ENCODE measurements around the gene CNTNAP2.

DNA sequence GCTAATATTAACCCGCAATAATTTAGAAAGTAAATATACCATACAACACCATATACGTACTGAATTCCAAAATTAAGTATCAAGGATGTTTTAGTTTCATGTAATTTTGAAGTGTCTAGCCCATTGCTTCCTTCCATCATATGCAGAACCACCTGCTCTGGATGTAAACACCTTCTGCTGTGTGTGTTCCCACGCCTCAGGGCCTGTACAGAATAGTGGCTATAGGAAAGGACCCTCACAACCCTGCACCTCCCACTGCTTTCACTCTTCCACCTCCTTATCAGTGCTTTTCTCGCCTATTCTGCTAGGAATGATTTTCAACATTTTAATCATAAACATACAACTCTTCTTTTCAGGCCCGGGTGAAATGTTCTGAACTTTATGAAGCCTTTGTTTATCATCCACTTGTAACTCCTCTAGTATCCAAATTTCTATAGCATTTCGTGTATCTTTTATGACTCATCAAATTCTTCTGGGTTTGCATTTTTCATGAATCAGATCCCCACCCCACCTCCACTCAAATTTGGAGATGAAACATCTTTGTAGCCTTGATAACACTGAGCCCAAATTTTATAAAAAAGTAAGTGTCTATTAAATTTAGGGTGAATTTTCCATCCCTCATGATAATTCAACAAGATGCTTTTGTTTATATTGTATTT is 1367.2 kb downstream of the CNTNAP2 start:
- TF ChIP-seq, protein P1, sequence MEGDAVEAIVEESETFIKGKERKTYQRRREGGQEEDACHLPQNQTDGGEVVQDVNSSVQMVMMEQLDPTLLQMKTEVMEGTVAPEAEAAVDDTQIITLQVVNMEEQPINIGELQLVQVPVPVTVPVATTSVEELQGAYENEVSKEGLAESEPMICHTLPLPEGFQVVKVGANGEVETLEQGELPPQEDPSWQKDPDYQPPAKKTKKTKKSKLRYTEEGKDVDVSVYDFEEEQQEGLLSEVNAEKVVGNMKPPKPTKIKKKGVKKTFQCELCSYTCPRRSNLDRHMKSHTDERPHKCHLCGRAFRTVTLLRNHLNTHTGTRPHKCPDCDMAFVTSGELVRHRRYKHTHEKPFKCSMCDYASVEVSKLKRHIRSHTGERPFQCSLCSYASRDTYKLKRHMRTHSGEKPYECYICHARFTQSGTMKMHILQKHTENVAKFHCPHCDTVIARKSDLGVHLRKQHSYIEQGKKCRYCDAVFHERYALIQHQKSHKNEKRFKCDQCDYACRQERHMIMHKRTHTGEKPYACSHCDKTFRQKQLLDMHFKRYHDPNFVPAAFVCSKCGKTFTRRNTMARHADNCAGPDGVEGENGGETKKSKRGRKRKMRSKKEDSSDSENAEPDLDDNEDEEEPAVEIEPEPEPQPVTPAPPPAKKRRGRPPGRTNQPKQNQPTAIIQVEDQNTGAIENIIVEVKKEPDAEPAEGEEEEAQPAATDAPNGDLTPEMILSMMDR (IDR thresholded peaks at IDR 0.05) = no peak
- TF ChIP-seq POLR2A (IDR thresholded peaks at IDR 0.05) = no peak
- no peak for TF ChIP-seq EP300 (IDR thresholded peaks at IDR 0.05)
